GM15510 (cell line): ENCODE results near the gene SYT17.

Experiments
- POLR2A ChIP-seq: IDR thresholded peaks from 3 replicates; pipeline ENCODE4 v1.6.1; 2011; ENCODE audit warnings: borderline replicate concordance; ENCODE audit not compliant: insufficient read length; ENCODE audit errors: extremely low read depth

The SYT17 gene

GRCh38 chr16:19167710-19168370 lies at the start of gene SYT17:
SYT17 (plus strand) TSS chr16:19168240; CDS start chr16:19168647, 407 bp downstream.
- TF ChIP-seq POLR2A = no peak

- no peak for TF ChIP-seq POLR2A
Measured at GRCh38 chr16:19118938-19119431, 49.1 kb upstream of the SYT17 start.

GRCh38 chr16:19119564-19119963 lies 48.5 kb upstream of the SYT17 start:
- no peak for TF ChIP-seq POLR2A

- TF ChIP-seq POLR2A = no peak
Measured at GRCh38 chr16:19123535-19124178, 44.4 kb upstream of the SYT17 start.

- no peak for TF ChIP-seq POLR2A
Measured at GRCh38 chr16:19126300-19126699, 41.7 kb upstream of the SYT17 start.

- TF ChIP-seq POLR2A = no peak
Measured at GRCh38 chr16:19127205-19127604, 40.8 kb upstream of the SYT17 start.

- no peak for TF ChIP-seq POLR2A
Measured at GRCh38 chr16:19127674-19128131, 40.3 kb upstream of the SYT17 start.

- no peak for TF ChIP-seq POLR2A
Measured at GRCh38 chr16:19128454-19129200, 39.4 kb upstream of the SYT17 start.

GRCh38 chr16:19130385-19130784 lies 37.7 kb upstream of the SYT17 start:
- TF ChIP-seq POLR2A = no peak

- no peak for TF ChIP-seq POLR2A
Measured at GRCh38 chr16:19130852-19131824, 36.9 kb upstream of the SYT17 start.

GRCh38 chr16:19131825-19132218 lies 36.2 kb upstream of the SYT17 start:
- no peak for TF ChIP-seq POLR2A

GRCh38 chr16:19132255-19132654 lies 35.8 kb upstream of the SYT17 start:
- no peak for TF ChIP-seq POLR2A

GRCh38 chr16:19132898-19133297 lies 35.1 kb upstream of the SYT17 start:
- no peak for TF ChIP-seq POLR2A

- TF ChIP-seq POLR2A = no peak
Measured at GRCh38 chr16:19133600-19133999, 34.4 kb upstream of the SYT17 start.
